Endothelial cell of umbilical vein (primary cell): ENCODE results near the gene ADARB2. TPM values are rescaled to one million over a fixed set of nuclear protein-coding genes. Genes with fewer than 3 reads are reported as not detected.

Experiments used
- BruUV-seq: library from RNA; stranded (reverse); fragments of 400-500 nt; replicated peaks from 2 replicates; lab custom pipeline; 2021; lab: Mats Ljungman, UMichigan
- CTCF ChIA-PET: fragments of 300-600, 350-600 bp; sonication (Branson Sonifier 250); formaldehyde crosslinking; loops from one replicate; lab custom pipeline; 2021; ENCODE audit warnings: antibody characterized with exemption, inconsistent platforms; lab: Charles Lee
- POLR2A ChIA-PET: fragments of 300-600, 350-600 bp; sonication (Branson Sonifier 250); formaldehyde crosslinking; loops from one replicate; lab custom pipeline; 2021; ENCODE audit warnings: antibody characterized with exemption, inconsistent platforms; lab: Charles Lee
- DNase-seq: peaks from one replicate; pipeline ENCODE4 v3.0.0-alpha.2; 2011; ENCODE audit warnings: low read depth, low spot score
- FAIRE-seq: peaks from 2 replicates; lab custom pipeline; 2011; peaks lifted over from hg19 to GRCh38; lab: Jason Lieb, UNC
- H2AFZ ChIP-seq: 2 replicates; pipeline ENCODE4 v1.6.0; 2012; ENCODE audit warnings: low read depth, low read length, control low read depth, inconsistent platforms
- H3K27ac ChIP-seq: 2 replicates; pipeline ENCODE4 v1.5.1; 2011; ENCODE audit warnings: low read depth, mild to moderate bottlenecking, control low read depth, low read length, moderate library complexity; ENCODE audit not compliant: insufficient read depth
- H3K27me3 ChIP-seq, 2 experiments: 2 replicates each; pipeline versions ENCODE4 v1.6.0 to v1.6.1; 2011; ENCODE audit warnings: low read length in 2 of 2, mixed read lengths in 1 of 2; ENCODE audit not compliant: control insufficient read depth in 2 of 2, insufficient read depth in 2 of 2
- H3K36me3 ChIP-seq, 2 experiments: 2 replicates in 1 of 2; 3 replicates in 1 of 2; pipeline ENCODE4 v1.5.1; 2011; ENCODE audit warnings: low read length in 2 of 2, mild to moderate bottlenecking in 1 of 2, moderate library complexity in 1 of 2; ENCODE audit not compliant: control insufficient read depth in 2 of 2, insufficient read depth in 2 of 2; ENCODE audit errors: extremely low read depth in 1 of 2
- H3K4me1 ChIP-seq: 3 replicates; pipeline ENCODE4 v1.5.1; 2011; ENCODE audit warnings: mild to moderate bottlenecking, low read length; ENCODE audit not compliant: control insufficient read depth, insufficient read depth; ENCODE audit errors: extremely low read depth
- H3K4me2 ChIP-seq: 2 replicates; pipeline ENCODE4 v1.6.1; 2011; ENCODE audit warnings: low read length, control low read depth, mixed read lengths; ENCODE audit not compliant: insufficient read depth
- H3K4me3 ChIP-seq, 3 experiments: fragments of 200-600 bp in 1 of 3; sonication (generic), shearing (Covaris generic) in 1 of 3; replicated peaks in 1 of 3; 2 replicates each; pipeline ENCODE4 v1.5.1; 2011 to 2016; ENCODE audit warnings: control low read depth in 3 of 3, low read length in 3 of 3, mild to moderate bottlenecking in 2 of 3, inconsistent platforms in 1 of 3, low read depth in 1 of 3, moderate library complexity in 1 of 3; ENCODE audit not compliant: insufficient read depth in 1 of 3
- H3K79me2 ChIP-seq: 2 replicates; pipeline ENCODE4 v1.6.0; 2012; ENCODE audit warnings: low read length, inconsistent platforms; ENCODE audit not compliant: control insufficient read depth, insufficient read depth
- H3K9ac ChIP-seq: replicated peaks from 2 replicates; pipeline ENCODE3; 2011; ENCODE audit warnings: low read length, control low read depth; ENCODE audit not compliant: insufficient read depth; ENCODE audit errors: extremely low read depth
- H3K9me1 ChIP-seq: replicated peaks from 3 replicates; pipeline ENCODE4 v1.6.0; 2011; ENCODE audit warnings: mild to moderate bottlenecking, low read length; ENCODE audit not compliant: control insufficient read depth, insufficient read depth; ENCODE audit errors: extremely low read depth
- H3K9me3 ChIP-seq: replicated peaks from 2 replicates; pipeline ENCODE4 v1.5.1; 2012; ENCODE audit warnings: low read length, inconsistent platforms; ENCODE audit not compliant: control insufficient read depth, insufficient read depth
- H4K20me1 ChIP-seq: replicated peaks from 2 replicates; pipeline ENCODE3; 2011; ENCODE audit warnings: mild to moderate bottlenecking, low read length; ENCODE audit not compliant: control insufficient read depth, insufficient read depth; ENCODE audit errors: extremely low read depth
- EZH2 ChIP-seq: IDR thresholded peaks from 2 replicates; pipeline ENCODE4 v1.6.1; 2012; ENCODE audit warnings: borderline replicate concordance, low read depth, mild to moderate bottlenecking, moderate library complexity, low read length, inconsistent platforms; ENCODE audit not compliant: severe bottlenecking
- FOS ChIP-seq: IDR thresholded peaks from 2 replicates; pipeline ENCODE4 v1.6.1; 2011; ENCODE audit warnings: mild to moderate bottlenecking, low read length, moderate library complexity, borderline replicate concordance; ENCODE audit not compliant: insufficient read depth
- GATA2 ChIP-seq: IDR thresholded peaks from 2 replicates; pipeline ENCODE4 v1.7.0; 2011; ENCODE audit warnings: low read depth, mild to moderate bottlenecking, moderate library complexity, mixed read lengths, low read length; ENCODE audit not compliant: insufficient read length, insufficient read depth
- JUN ChIP-seq: IDR thresholded peaks from 2 replicates; pipeline ENCODE4 v1.6.1; 2011; ENCODE audit warnings: borderline replicate concordance, low read depth; ENCODE audit not compliant: insufficient read length, insufficient read depth
- MYC ChIP-seq: IDR thresholded peaks from one replicate; pipeline ENCODE4 v1.6.1; 2011; ENCODE audit warnings: mild to moderate bottlenecking, low read depth, low read length
- POLR2AphosphoS5 ChIP-seq: IDR thresholded peaks from 2 replicates; pipeline ENCODE4 v1.6.1; 2012; ENCODE audit warnings: low read depth, mild to moderate bottlenecking, control low read depth, low read length, moderate library complexity; ENCODE audit not compliant: insufficient read depth
- dilution Hi-C: fragments of 300-500 bp; cut with MboI; formaldehyde crosslinking; loops from one replicate; pipeline ENCODE4 v1.15.0; 2019; ENCODE audit warnings: low sequenced_read_pairs; ENCODE audit not compliant: extremely low pct_ligation_motif_present
- intact Hi-C: fragments of 100-400 bp; cut with micrococcal nuclease; formaldehyde crosslinking; loops from one replicate; pipeline ENCODE4 v1.10.0; 2022
- polyA plus RNA-seq, 4 experiments: library from polyadenylated mRNA; depleted of rRNA in 3 of 4; stranded (reverse) in 3 of 4; unstranded in 1 of 4; fragments of >200 nt; gene quantifications; 2 replicates each; pipeline versions ENCODE4 v1.2.1 to v1.2.3, GENCODE V29; 2011 to 2012; ENCODE audit warnings: missing spikeins in 1 of 4
- total RNA-seq: library from RNA; stranded (reverse); gene quantifications from 2 replicates; pipeline ENCODE4 v1.2.3, GENCODE V29; 2021
- TF ChIP-seq, protein P1 (sequence below), 2 donors: IDR thresholded peaks; 1 replicate in 1 of 2; 2 replicates in 1 of 2; pipeline ENCODE4 v1.5.1; 2011; ENCODE audit warnings: low read length in 2 of 2, mild to moderate bottlenecking in 2 of 2, moderate library complexity in 2 of 2, control low read depth in 1 of 2, inconsistent platforms in 1 of 2, low read depth in 1 of 2; ENCODE audit not compliant: insufficient read depth in 1 of 2; ENCODE audit errors: extremely low read depth in 1 of 2

ADARB2 gene
- total and polyA plus RNA-seq, 2 donors (not counting 3 experiments of a cell fraction or from before 2014, with no cell fraction given): not detected

- TF ChIP-seq, protein P1, sequence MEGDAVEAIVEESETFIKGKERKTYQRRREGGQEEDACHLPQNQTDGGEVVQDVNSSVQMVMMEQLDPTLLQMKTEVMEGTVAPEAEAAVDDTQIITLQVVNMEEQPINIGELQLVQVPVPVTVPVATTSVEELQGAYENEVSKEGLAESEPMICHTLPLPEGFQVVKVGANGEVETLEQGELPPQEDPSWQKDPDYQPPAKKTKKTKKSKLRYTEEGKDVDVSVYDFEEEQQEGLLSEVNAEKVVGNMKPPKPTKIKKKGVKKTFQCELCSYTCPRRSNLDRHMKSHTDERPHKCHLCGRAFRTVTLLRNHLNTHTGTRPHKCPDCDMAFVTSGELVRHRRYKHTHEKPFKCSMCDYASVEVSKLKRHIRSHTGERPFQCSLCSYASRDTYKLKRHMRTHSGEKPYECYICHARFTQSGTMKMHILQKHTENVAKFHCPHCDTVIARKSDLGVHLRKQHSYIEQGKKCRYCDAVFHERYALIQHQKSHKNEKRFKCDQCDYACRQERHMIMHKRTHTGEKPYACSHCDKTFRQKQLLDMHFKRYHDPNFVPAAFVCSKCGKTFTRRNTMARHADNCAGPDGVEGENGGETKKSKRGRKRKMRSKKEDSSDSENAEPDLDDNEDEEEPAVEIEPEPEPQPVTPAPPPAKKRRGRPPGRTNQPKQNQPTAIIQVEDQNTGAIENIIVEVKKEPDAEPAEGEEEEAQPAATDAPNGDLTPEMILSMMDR (IDR thresholded peaks at IDR 0.05; ENCODE audit: extremely low read depth in 1 of 2, insufficient read depth in 1 of 2, low read depth in 1 of 2, low read length in 2 of 2): no peak
- TF ChIP-seq POLR2AphosphoS5: no peak
- TF ChIP-seq MYC: no peak
- TF ChIP-seq JUN: no peak
- no peak for TF ChIP-seq GATA2
- Histone ChIP-seq H3K9ac (no peak overlapping the region), H2AFZ (no peak overlapping the region), H3K9me3 (peaks cover 4% of the 10 kb centered on the region), H3K9me1 (no peaks in the 10 kb centered on the region), H3K79me2 (no peaks in the 10 kb centered on the region), H3K36me3 (no peaks in the 10 kb centered on the region), H3K4me1 (no peaks in the 10 kb centered on the region), H3K4me2 (no peak overlapping the region), H3K27me3 (no peaks in the 10 kb centered on the region), H3K27ac (no peak overlapping the region), H4K20me1 (no peaks in the 10 kb centered on the region), H3K4me3 (no peak overlapping the region)
- intact Hi-C loops (no loop called here), dilution Hi-C loops (no loop called here)
- POLR2A ChIA-PET: no interaction called here
- FAIRE-seq: no peak
- no peak for DNase-seq
- no TSS peak for BruUV-seq
- CTCF ChIA-PET: no interaction called here
Measured at GRCh38 chr10:1539216-1539615, 198.1 kb downstream of the ADARB2 start.

DNA sequence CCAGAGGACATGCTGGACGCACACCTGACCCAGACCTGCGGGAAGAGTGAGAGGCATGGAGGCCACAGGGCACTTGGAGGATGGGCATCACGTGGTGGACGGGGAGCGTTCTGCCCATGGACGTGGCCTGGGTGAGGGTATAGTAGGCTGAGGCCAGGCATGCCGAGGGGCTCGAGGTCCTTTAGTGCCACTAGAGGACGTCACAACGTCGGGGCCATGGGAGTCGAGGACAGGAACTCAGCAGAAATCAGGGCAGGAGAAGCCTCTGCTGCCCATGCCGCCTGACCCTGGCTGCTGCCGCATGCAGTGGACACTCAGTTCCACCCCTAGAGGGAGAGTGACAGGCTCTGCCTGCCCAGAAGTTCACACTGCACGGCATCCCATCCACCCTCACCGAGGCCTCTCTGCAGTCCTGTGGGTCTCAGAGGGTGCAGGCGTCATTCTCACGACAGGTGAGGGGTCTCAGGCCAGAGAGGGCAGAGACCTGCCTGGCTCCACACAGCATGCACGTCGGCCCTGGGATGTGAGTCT, 198.7 kb downstream of the ADARB2 start:
- dilution Hi-C loops (no loop called here), intact Hi-C loops (no loop called here)
- H4K20me1 ChIP-seq: no peaks in the 10 kb centered on the region
- no peak for TF ChIP-seq FOS
- TF ChIP-seq GATA2: no peak
- TF ChIP-seq EZH2: no peak
- TF ChIP-seq POLR2AphosphoS5: no peak
- no peak overlapping the region for H3K9ac ChIP-seq
- CTCF ChIA-PET: no interaction called here
- no TSS peak for BruUV-seq
- peaks cover 4% of the 10 kb centered on the region for H3K9me3 ChIP-seq
- H3K27me3 ChIP-seq: no peaks in the 10 kb centered on the region
- no peak for FAIRE-seq
- H2AFZ ChIP-seq: no peak overlapping the region
- H3K9me1 ChIP-seq: no peaks in the 10 kb centered on the region
- DNase-seq: no peak
- no peaks in the 10 kb centered on the region for H3K36me3 ChIP-seq
- H3K79me2 ChIP-seq: no peaks in the 10 kb centered on the region
- no peak overlapping the region for H3K4me2 ChIP-seq
- POLR2A ChIA-PET: no interaction called here
- no peak overlapping the region for H3K4me3 ChIP-seq
- H3K27ac ChIP-seq: no peak overlapping the region
- no peaks in the 10 kb centered on the region for H3K4me1 ChIP-seq
